Colonic mucosa (tissue), 4 donors: Measurements from ENCODE around the gene BTRC. TPM values are rescaled to one million over a fixed set of nuclear protein-coding genes. Genes with fewer than 3 reads are reported as not detected.

Experiments
- DNase-seq: peaks from one replicate; pipeline ENCODE4 v3.0.0-alpha.2; 2020
- H3K27ac ChIP-seq: fragments of 200-600 bp; one replicate; pipeline ENCODE4 v1.8.0; 2021
- H3K27me3 ChIP-seq: fragments of 200-600 bp; one replicate; pipeline ENCODE4 v1.8.0; 2021
- H3K36me3 ChIP-seq: fragments of 200-600 bp; one replicate; pipeline ENCODE4 v1.8.0; 2021
- H3K4me1 ChIP-seq: fragments of 200-600 bp; one replicate; pipeline ENCODE4 v1.8.0; 2021; ENCODE audit warnings: mild to moderate bottlenecking
- H3K4me3 ChIP-seq: fragments of 200-600 bp; one replicate; pipeline ENCODE4 v1.8.0; 2021
- H3K9ac ChIP-seq, 2 donors: one replicate each; pipeline ENCODE4 v1.7.0; 2013; ENCODE audit warnings: control low read depth in 2 of 2, low read depth in 2 of 2, low read length in 2 of 2
- H3K9me3 ChIP-seq: fragments of 200-600 bp; one replicate; pipeline ENCODE4 v1.8.0; 2021
- CTCF ChIP-seq: fragments of 200-600 bp; IDR thresholded peaks from one replicate; pipeline ENCODE4 v1.8.0; 2022; ENCODE audit warnings: antibody characterized with exemption, mild to moderate bottlenecking
- intact Hi-C: fragments of 100-400 bp; cut with DNase I; formaldehyde crosslinking; loops from one replicate; pipeline ENCODE4 v1.14.1; 2022
- total RNA-seq, 2 donors: library from RNA; stranded (reverse); fragmentation: NEBNext Ultra II Directional in 1 of 2; extraction: Animal tissue kit (Norgen Biotek cat#: 25700) in 1 of 2; gene quantifications; one replicate each; pipeline ENCODE4 v1.2.1, GENCODE V29; 2021
- donor health status: healthy.
- donor health status: DM: no; HTN: no; CAD: no.
- donor health status: DM: no; HTN: no; CAD: no.

BTRC gene
- total RNA-seq, 2 donors from 2014 or later = 9.9 to 10.5 TPM

GRCh38 chr10:101485681-101486554 is 132.0 kb downstream of the BTRC start:
- Histone ChIP-seq H3K27me3 (no peaks in the 10 kb centered on the region), H3K9me3 (no peaks in the 10 kb centered on the region), H3K4me3 (no peak overlapping the region), H3K4me1 (no peaks in the 10 kb centered on the region), H3K9ac (no peak overlapping the region), H3K27ac (no peak overlapping the region), H3K36me3 (no peaks in the 10 kb centered on the region)
- intact Hi-C loops = no loop called here
- DNase-seq = peak; percentile 20
- TF ChIP-seq CTCF = no peak

GRCh38 chr10:101487399-101487798 is 133.4 kb downstream of the BTRC start:
- Histone ChIP-seq H3K4me1 (no peaks in the 10 kb centered on the region), H3K9me3 (no peaks in the 10 kb centered on the region), H3K4me3 (no peak overlapping the region), H3K27ac (no peak overlapping the region), H3K9ac (no peak overlapping the region), H3K27me3 (no peaks in the 10 kb centered on the region), H3K36me3 (no peaks in the 10 kb centered on the region)
- no peak for TF ChIP-seq CTCF
- no peak for DNase-seq
- intact Hi-C loops = no loop called here

- Histone ChIP-seq H3K9ac (no peak overlapping the region), H3K27me3 (no peaks in the 10 kb centered on the region), H3K9me3 (no peaks in the 10 kb centered on the region), H3K4me1 (no peaks in the 10 kb centered on the region), H3K36me3 (no peaks in the 10 kb centered on the region), H3K4me3 (no peak overlapping the region), H3K27ac (no peak overlapping the region)
- intact Hi-C loops = no loop called here
- TF ChIP-seq CTCF = no peak
- DNase-seq = no peak
Measured at GRCh38 chr10:101489355-101489754, 135.4 kb downstream of the BTRC start.

GRCh38 chr10:101490026-101490425 is 136.1 kb downstream of the BTRC start:
- H3K27ac ChIP-seq = no peak overlapping the region
- no peak overlapping the region for H3K9ac ChIP-seq
- intact Hi-C loops = no loop called here
- no peaks in the 10 kb centered on the region for H3K36me3 ChIP-seq
- no peaks in the 10 kb centered on the region for H3K9me3 ChIP-seq
- H3K27me3 ChIP-seq = no peaks in the 10 kb centered on the region
- no peak overlapping the region for H3K4me3 ChIP-seq
- H3K4me1 ChIP-seq = no peaks in the 10 kb centered on the region
- TF ChIP-seq CTCF = no peak
- no peak for DNase-seq

GRCh38 chr10:101492205-101492604 is 138.2 kb downstream of the BTRC start:
- DNase-seq = no peak
- intact Hi-C loops = no loop called here
- no peak for TF ChIP-seq CTCF
- H3K27me3 ChIP-seq = no peaks in the 10 kb centered on the region
- H3K27ac ChIP-seq = no peak overlapping the region
- H3K4me1 ChIP-seq = no peaks in the 10 kb centered on the region
- no peaks in the 10 kb centered on the region for H3K9me3 ChIP-seq
- H3K4me3 ChIP-seq = no peak overlapping the region
- H3K36me3 ChIP-seq = no peaks in the 10 kb centered on the region
- H3K9ac ChIP-seq = no peak overlapping the region
